ENCODE measurements around the gene SLC22A9. TPM values are rescaled to one million over a fixed set of nuclear protein-coding genes. Genes with fewer than 3 reads are reported as not detected.

The SLC22A9 gene
- polyA plus RNA-seq, 1 of the 3 experiments (the other 2 are of a cell fraction), result not detected

GRCh38 chr11:63395697-63396096 is 26.1 kb downstream of the SLC22A9 start:
- no peak for TF ChIP-seq FOSL2 (IDR thresholded peaks at IDR 0.05; ENCODE audit: borderline replicate concordance, low read depth)
- TF ChIP-seq TAF1 (IDR thresholded peaks at IDR 0.05; ENCODE audit: borderline replicate concordance, low read depth, low read length), result no peak
- TF ChIP-seq MXI1 (IDR thresholded peaks at IDR 0.05; ENCODE audit: low read depth, low read length), result no peak
- TF ChIP-seq NRF1 (IDR thresholded peaks at IDR 0.05; ENCODE audit: low read depth, low read length), result no peak
- no peak for TF ChIP-seq NFIC (IDR thresholded peaks at IDR 0.05; ENCODE audit: borderline replicate concordance)
- no peak for TF ChIP-seq RXRA (IDR thresholded peaks at IDR 0.05; ENCODE audit: borderline replicate concordance, low read depth)
- no peak for TF ChIP-seq IRF3 (IDR thresholded peaks at IDR 0.05; ENCODE audit: low read depth, low read length)
- TF ChIP-seq RCOR1 (IDR thresholded peaks at IDR 0.05; ENCODE audit: low read length), result no peak
- no peak for TF ChIP-seq GATA2 (CRISPR knock-in tag; IDR thresholded peaks at IDR 0.05)
- no peak for TF ChIP-seq SMC3 (IDR thresholded peaks at IDR 0.05; ENCODE audit: low read depth, low read length)
- TF ChIP-seq MEF2A (IDR thresholded peaks at IDR 0.05; ENCODE audit: borderline replicate concordance, low read depth), result no peak
- TF ChIP-seq FOXJ3 (CRISPR knock-in tag; IDR thresholded peaks at IDR 0.05), result no peak
- no peak overlapping the region for H3K4me2 ChIP-seq
- no peak overlapping the region for H3K27ac ChIP-seq (ENCODE audit: low read depth in 2 of 2, low read length in 1 of 2)
- no peaks in the 10 kb centered on the region for H3K9me2 ChIP-seq
- no peaks in the 10 kb centered on the region for H3K79me2 ChIP-seq (ENCODE audit: insufficient read depth)
- H3K9ac ChIP-seq, result no peak overlapping the region
- H2AFZ ChIP-seq (ENCODE audit: low read depth), result no peak overlapping the region
- no peaks in the 10 kb centered on the region for H3K4me1 ChIP-seq (ENCODE audit: control insufficient read depth in 1 of 2, insufficient read depth in 2 of 2, low read depth in 1 of 2, low read length in 1 of 2)
- H3K27me3 ChIP-seq (ENCODE audit: insufficient read depth), result no peaks in the 10 kb centered on the region
- no peaks in the 10 kb centered on the region for H3F3A ChIP-seq (replicated peaks; ENCODE audit: insufficient read depth)
- no peaks in the 10 kb centered on the region for H4K20me1 ChIP-seq (ENCODE audit: insufficient read depth)
- CTCF ChIA-PET, result no interaction called here
- DNase-seq, result no peak
- no peaks in the 10 kb centered on the region for H3K36me3 ChIP-seq (replicated peaks in 1 of 2; ENCODE audit: control insufficient read depth in 1 of 2, insufficient read depth in 2 of 2, low read length in 1 of 2)
- H3K9me3 ChIP-seq, result no peaks in the 10 kb centered on the region
- no peak overlapping the region for H3K4me3 ChIP-seq (ENCODE audit: low read depth in 2 of 2, low read length in 1 of 2)
- POLR2A ChIA-PET, result no interaction called here
- WGBS (ENCODE audit: low lambda C conversion rate), result 0% methylated on average over 1 of the region's 1 CpG

- Histone ChIP-seq H3K4me1 (ENCODE audit: control insufficient read depth in 1 of 2, insufficient read depth in 2 of 2, low read depth in 1 of 2, low read length in 1 of 2) (no peaks in the 10 kb centered on the region), H4K20me1 (ENCODE audit: insufficient read depth) (no peaks in the 10 kb centered on the region), H3K4me2 (no peak overlapping the region), H2AFZ (ENCODE audit: low read depth) (no peak overlapping the region), H3K27ac (ENCODE audit: low read depth in 2 of 2, low read length in 1 of 2) (no peak overlapping the region), H3K4me3 (ENCODE audit: low read depth in 2 of 2, low read length in 1 of 2) (no peak overlapping the region), H3F3A (replicated peaks; ENCODE audit: insufficient read depth) (no peaks in the 10 kb centered on the region), H3K9me2 (no peaks in the 10 kb centered on the region), H3K9ac (no peak overlapping the region), H3K79me2 (ENCODE audit: insufficient read depth) (no peaks in the 10 kb centered on the region), H3K9me3 (no peaks in the 10 kb centered on the region), H3K27me3 (ENCODE audit: insufficient read depth) (peaks cover 4% of the 10 kb centered on the region; the same call in 1 of the 2 replicates), H3K36me3 (replicated peaks in 1 of 2; ENCODE audit: control insufficient read depth in 1 of 2, insufficient read depth in 2 of 2, low read length in 1 of 2) (no peaks in the 10 kb centered on the region)
- POLR2A ChIA-PET, result no interaction called here
- DNase-seq, result no peak
- CTCF ChIA-PET, result no interaction called here
- WGBS (ENCODE audit: low lambda C conversion rate), result 7% methylated on average over 5 of the region's 5 CpGs
- TF ChIP-seq NRF1 (IDR thresholded peaks at IDR 0.05; ENCODE audit: low read depth, low read length) (no peak), FOXM1 (IDR thresholded peaks at IDR 0.05; ENCODE audit: low read depth) (no peak), REST (IDR thresholded peaks at IDR 0.05; ENCODE audit: low read depth, low read length) (no peak), EZH2phosphoT487 (IDR thresholded peaks at IDR 0.05; ENCODE audit: borderline replicate concordance, low read depth) (no peak), RAD21 (IDR thresholded peaks at IDR 0.05; ENCODE audit: low read length) (no peak), MEF2A (IDR thresholded peaks at IDR 0.05; ENCODE audit: borderline replicate concordance, low read depth) (no peak), JUND (IDR thresholded peaks at IDR 0.05) (no peak), IRF3 (IDR thresholded peaks at IDR 0.05; ENCODE audit: low read depth, low read length) (no peak), EP300 (IDR thresholded peaks at IDR 0.05; ENCODE audit: borderline replicate concordance in 1 of 2, low read depth in 1 of 2, low read length in 1 of 2) (no peak), MAX (IDR thresholded peaks at IDR 0.05; ENCODE audit: low read depth) (no peak)
Measured at GRCh38 chr11:63404161-63404935, 34.8 kb downstream of the SLC22A9 start.

Measured in SK-N-SH (cell line).